Measurements from ENCODE around the gene GPR15LG. TPM values are rescaled to one million over a fixed set of nuclear protein-coding genes. Genes with fewer than 3 reads are reported as not detected.

The GPR15LG gene
- total RNA-seq, 2 donors from 2014 or later: 515 to 560 TPM

DNA sequence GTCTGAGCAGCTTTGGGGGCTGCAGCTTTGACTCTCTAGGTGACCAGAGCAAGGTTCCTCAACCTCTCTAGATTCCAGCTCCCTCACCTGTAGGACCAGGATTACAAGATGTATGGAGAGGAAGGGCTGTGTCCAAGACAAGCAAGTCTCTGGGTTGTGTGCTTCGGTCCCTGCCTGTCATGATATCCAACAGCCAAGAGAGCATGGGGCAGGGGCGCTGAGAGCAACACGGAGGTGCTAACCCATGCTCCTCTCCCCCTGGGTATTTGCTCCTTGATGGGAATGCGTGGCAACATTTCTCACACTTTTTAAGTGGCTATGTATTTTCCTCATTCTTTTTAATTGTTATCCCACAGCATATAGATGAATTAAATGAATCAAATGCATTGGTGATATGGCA lies 31.0 kb downstream of the GPR15LG start:
- no peak overlapping the region for H3K9ac ChIP-seq (ENCODE audit: low read depth in 2 of 2, low read length in 2 of 2)
- no peak overlapping the region for H3K27ac ChIP-seq
- H3K9me3 ChIP-seq: no peaks in the 10 kb centered on the region
- no peak overlapping the region for H3K4me3 ChIP-seq
- intact Hi-C loops (cut with DNase I): loop anchor here (2.0 to 5.0 kb wide), 2 partner anchors 42 to 56 kb away; no protein-coding TSS in a partner anchor
- H3K36me3 ChIP-seq: no peaks in the 10 kb centered on the region
- no peaks in the 10 kb centered on the region for H3K27me3 ChIP-seq
- DNase-seq: no peak
- H3K4me1 ChIP-seq: peaks cover 12% of the 10 kb centered on the region
- TF ChIP-seq, protein P1, sequence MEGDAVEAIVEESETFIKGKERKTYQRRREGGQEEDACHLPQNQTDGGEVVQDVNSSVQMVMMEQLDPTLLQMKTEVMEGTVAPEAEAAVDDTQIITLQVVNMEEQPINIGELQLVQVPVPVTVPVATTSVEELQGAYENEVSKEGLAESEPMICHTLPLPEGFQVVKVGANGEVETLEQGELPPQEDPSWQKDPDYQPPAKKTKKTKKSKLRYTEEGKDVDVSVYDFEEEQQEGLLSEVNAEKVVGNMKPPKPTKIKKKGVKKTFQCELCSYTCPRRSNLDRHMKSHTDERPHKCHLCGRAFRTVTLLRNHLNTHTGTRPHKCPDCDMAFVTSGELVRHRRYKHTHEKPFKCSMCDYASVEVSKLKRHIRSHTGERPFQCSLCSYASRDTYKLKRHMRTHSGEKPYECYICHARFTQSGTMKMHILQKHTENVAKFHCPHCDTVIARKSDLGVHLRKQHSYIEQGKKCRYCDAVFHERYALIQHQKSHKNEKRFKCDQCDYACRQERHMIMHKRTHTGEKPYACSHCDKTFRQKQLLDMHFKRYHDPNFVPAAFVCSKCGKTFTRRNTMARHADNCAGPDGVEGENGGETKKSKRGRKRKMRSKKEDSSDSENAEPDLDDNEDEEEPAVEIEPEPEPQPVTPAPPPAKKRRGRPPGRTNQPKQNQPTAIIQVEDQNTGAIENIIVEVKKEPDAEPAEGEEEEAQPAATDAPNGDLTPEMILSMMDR (IDR thresholded peaks at IDR 0.05): no peak

DNA sequence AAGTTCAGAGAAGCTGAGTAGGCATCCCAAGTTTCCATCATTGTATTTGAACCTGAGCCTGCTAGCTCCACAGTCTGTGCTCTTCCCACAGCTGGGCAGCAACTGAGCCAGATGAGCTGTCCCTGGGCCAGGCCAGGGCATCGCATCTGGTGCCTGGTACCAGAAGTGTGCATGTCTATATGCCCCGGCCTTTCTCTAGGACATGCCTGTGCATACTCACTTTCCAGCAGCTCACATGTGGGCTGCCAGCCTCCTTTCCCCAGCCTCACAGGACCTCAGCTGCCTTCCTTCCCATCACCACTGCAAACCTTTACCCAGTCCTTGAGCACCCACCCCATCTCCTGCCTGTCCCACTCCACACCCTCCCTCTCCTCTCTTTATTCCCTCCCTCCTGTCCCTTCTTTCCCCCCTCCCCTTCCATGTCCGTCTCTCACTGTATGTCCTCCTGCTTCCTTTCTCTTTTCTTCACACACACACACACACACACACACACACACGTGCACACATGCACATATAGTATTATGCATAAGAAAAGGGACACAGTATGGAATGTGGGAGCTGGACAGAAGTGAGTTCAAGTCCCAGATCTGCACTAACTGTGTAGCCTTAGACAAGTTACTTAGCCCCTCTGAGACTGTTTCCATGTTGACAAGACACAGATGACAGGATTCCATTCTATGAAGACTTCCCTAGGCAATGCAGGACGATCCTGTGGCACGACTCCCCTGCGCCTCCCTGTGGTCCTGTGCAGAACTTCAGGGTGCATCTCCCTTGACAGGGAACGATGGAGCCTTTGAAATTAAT lies 31.6 kb downstream of the GPR15LG start:
- H3K4me1 ChIP-seq: peaks cover 12% of the 10 kb centered on the region
- no peak overlapping the region for H3K9ac ChIP-seq (ENCODE audit: low read depth in 2 of 2, low read length in 2 of 2)
- no peak overlapping the region for H3K27ac ChIP-seq
- no peaks in the 10 kb centered on the region for H3K9me3 ChIP-seq
- DNase-seq: peak; percentile 80
- H3K27me3 ChIP-seq: no peaks in the 10 kb centered on the region
- intact Hi-C loops (cut with DNase I): loop anchor here (2.0 kb wide), 1 partner anchor 56 kb away; no protein-coding TSS in a partner anchor
- TF ChIP-seq, protein P1 (IDR thresholded peaks at IDR 0.05): peak; percentile 82
- no peaks in the 10 kb centered on the region for H3K36me3 ChIP-seq
- no peak overlapping the region for H3K4me3 ChIP-seq

DNA sequence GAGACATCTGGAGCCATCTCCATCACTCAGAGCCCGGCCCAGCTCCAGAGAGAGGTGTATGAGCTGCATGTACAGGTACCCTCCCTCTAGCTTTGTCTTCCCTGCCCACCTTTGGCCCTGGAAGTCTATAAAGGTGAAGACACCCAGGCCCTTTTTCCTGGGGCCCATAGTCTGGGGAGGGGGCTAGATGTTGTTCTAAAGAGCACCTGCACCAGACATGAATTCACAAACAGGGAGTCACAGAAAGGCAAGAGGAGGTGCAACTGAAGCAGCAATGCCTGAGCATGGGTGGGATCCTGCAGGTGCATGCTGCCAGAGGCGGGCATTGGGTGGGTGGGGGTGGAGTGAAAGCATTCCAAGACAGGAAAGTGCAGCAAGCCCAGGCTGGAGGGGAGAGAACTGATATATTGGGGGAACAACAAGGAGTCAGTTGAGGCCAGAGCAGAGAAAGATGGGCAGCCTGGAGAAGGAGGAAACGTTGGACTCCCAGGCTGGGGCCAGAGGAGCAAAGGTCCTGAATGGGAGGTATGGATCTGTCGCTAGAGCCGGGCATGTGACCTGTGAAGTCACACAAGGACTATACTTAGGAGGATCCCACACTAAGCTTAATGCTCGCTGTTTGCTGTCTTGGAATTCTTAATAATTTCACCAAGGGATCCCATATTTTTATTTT lies 32.4 kb downstream of the GPR15LG start:
- Histone ChIP-seq H3K4me1 (peaks cover 7% of the 10 kb centered on the region), H3K9ac (ENCODE audit: low read depth in 2 of 2, low read length in 2 of 2) (no peak overlapping the region), H3K36me3 (no peaks in the 10 kb centered on the region), H3K27ac (no peak overlapping the region), H3K9me3 (no peaks in the 10 kb centered on the region), H3K27me3 (no peaks in the 10 kb centered on the region), H3K4me3 (no peak overlapping the region)
- DNase-seq: no peak
- intact Hi-C loops (cut with DNase I): loop anchor here (2.0 kb wide), 1 partner anchor 57 kb away; no protein-coding TSS in a partner anchor
- TF ChIP-seq, protein P1 (IDR thresholded peaks at IDR 0.05): no peak

DNA sequence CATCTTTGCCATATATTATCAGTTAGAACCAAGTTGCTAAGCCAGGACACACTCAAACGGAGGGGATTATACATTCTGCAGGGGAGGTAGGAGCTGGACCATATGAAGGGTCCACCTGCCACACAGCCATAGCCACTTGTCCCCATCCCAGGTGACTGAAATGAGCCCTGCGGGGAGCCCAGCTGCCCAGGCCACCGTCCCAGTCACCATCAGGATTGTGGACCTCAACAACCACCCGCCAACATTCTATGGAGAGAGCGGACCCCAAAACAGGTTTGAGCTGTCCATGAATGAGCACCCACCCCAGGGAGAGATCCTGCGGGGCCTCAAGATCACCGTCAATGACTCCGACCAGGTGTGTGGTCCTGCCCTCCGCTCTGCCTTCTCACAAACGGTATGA lies 34.4 kb downstream of the GPR15LG start:
- H3K4me3 ChIP-seq: no peak overlapping the region
- no peaks in the 10 kb centered on the region for H3K4me1 ChIP-seq
- DNase-seq: no peak
- H3K9me3 ChIP-seq: no peaks in the 10 kb centered on the region
- H3K9ac ChIP-seq (ENCODE audit: low read depth in 2 of 2, low read length in 2 of 2): no peak overlapping the region
- no peak overlapping the region for H3K27ac ChIP-seq
- H3K36me3 ChIP-seq: no peaks in the 10 kb centered on the region
- TF ChIP-seq, protein P1 (IDR thresholded peaks at IDR 0.05): no peak
- no peaks in the 10 kb centered on the region for H3K27me3 ChIP-seq
- intact Hi-C loops (cut with DNase I): no loop called here

DNA sequence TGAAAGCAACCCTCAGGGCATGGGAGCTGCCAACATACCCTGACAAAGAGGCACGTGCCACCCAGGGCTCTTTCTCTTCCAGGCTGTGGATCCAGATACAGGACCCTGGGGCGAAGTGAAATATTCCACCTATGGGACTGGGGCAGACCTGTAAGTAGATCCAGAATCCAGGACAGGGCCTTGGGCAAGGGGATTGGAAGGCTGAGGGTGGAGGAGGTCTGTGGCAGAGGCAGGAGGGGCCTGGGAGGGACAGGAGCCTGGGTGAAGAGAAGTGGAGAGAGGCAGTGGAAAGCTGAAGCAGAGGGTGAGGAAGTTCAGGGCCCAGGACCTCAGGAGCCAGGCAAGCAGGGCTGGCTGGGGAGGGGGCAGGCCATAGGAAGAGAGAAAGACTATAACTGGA lies 38.0 kb downstream of the GPR15LG start:
- no peaks in the 10 kb centered on the region for H3K9me3 ChIP-seq
- H3K36me3 ChIP-seq: no peaks in the 10 kb centered on the region
- H3K4me1 ChIP-seq: no peaks in the 10 kb centered on the region
- H3K27me3 ChIP-seq: no peaks in the 10 kb centered on the region
- no peak overlapping the region for H3K9ac ChIP-seq (ENCODE audit: low read depth in 2 of 2, low read length in 2 of 2)
- no peak overlapping the region for H3K4me3 ChIP-seq
- no peak overlapping the region for H3K27ac ChIP-seq
- TF ChIP-seq, protein P1 (IDR thresholded peaks at IDR 0.05): no peak
- intact Hi-C loops (cut with DNase I): no loop called here
- no peak for DNase-seq
